Uterus (tissue), 2 donors: ENCODE data around the gene MSL2.

Experiments used
- CTCF ChIP-seq, 4 experiments: fragments of 200-600 bp in 2 of 4; fragments of 450-650 bp in 2 of 4; sonication (generic) in 2 of 4; IDR thresholded peaks; one replicate each; pipeline ENCODE4 v1.5.1; 2016 to 2019; ENCODE audit warnings: antibody characterized with exemption in 4 of 4, mild to moderate bottlenecking in 2 of 4, moderate library complexity in 1 of 4
- POLR2A ChIP-seq, 2 donors: fragments of 450-650 bp; IDR thresholded peaks; one replicate each; pipeline ENCODE4 v1.6.1; 2016; ENCODE audit warnings: antibody characterized with exemption in 2 of 2, mild to moderate bottlenecking in 1 of 2, moderate library complexity in 1 of 2

DNA sequence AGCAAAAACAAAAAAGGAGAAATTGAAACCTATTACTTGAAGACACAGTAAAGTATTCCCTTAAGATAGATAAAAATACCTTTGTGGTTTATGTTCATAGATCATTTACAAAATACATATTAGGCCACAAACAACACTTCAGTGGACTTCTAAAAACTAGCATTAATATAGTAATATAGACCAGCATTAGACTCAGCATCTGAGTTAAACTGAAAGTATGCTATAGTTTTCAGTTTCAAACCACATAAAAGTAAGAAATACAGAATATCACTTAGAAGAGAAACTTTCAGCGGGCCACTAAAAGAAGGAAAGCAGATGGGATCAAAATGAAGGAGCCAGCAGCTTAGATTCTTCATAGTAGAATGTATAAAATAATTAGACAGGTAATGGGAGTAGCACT, 86.6 kb downstream of the MSL2 start:
- TF ChIP-seq CTCF (IDR thresholded peaks at IDR 0.05), result no peak
- no peak for TF ChIP-seq POLR2A (IDR thresholded peaks at IDR 0.05)
